Measurements from ENCODE around the gene PRKAR2A.

DNA sequence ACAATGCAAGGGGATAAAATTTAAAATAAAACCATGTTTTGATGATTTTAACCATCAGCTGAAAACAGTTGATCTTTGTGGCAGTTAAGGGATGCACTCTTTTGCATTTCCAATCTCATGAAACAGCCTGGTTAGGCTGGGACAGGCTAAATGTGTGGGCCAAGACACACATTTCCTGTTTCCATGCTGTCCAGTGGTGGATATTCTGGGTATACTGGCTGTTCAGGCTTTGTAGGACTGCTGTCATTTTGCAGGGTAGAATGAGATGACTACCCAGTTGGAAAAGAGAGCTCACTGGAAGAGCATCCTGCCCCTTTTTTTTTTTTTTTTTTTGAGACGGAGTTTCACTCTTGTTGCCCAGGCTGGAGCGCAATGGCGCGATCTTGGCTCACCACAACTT, 88.6 kb downstream of the PRKAR2A start:
- TF ChIP-seq, protein P1, sequence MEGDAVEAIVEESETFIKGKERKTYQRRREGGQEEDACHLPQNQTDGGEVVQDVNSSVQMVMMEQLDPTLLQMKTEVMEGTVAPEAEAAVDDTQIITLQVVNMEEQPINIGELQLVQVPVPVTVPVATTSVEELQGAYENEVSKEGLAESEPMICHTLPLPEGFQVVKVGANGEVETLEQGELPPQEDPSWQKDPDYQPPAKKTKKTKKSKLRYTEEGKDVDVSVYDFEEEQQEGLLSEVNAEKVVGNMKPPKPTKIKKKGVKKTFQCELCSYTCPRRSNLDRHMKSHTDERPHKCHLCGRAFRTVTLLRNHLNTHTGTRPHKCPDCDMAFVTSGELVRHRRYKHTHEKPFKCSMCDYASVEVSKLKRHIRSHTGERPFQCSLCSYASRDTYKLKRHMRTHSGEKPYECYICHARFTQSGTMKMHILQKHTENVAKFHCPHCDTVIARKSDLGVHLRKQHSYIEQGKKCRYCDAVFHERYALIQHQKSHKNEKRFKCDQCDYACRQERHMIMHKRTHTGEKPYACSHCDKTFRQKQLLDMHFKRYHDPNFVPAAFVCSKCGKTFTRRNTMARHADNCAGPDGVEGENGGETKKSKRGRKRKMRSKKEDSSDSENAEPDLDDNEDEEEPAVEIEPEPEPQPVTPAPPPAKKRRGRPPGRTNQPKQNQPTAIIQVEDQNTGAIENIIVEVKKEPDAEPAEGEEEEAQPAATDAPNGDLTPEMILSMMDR (IDR thresholded peaks at IDR 0.05) = no peak
- TF ChIP-seq POLR2AphosphoS5 (IDR thresholded peaks at IDR 0.05; ENCODE audit: low read depth, low read length) = no peak

Measured in Panc1 (cell line).